ENCODE data around the gene IFRD2.
A peak's percentile ranks its signal among the peaks of the same experiment; 100 is the strongest.

Gene IFRD2

GRCh38 chr3:50325497-50326181, 33.4 kb upstream of the IFRD2 start:
- no peak for DNase-seq (ENCODE audit: low read depth)
- TF ChIP-seq MYC (IDR thresholded peaks at IDR 0.05; ENCODE audit: low read depth, low read length): no peak
- no peak for TF ChIP-seq CTCF (IDR thresholded peaks at IDR 0.05; ENCODE audit: low read depth, low read length)
- no peak for TF ChIP-seq POLR2A (IDR thresholded peaks at IDR 0.05; ENCODE audit: extremely low read depth, insufficient read length)
- no peak for TF ChIP-seq MAX (IDR thresholded peaks at IDR 0.05; ENCODE audit: low read depth, low read length)

GRCh38 chr3:50325113-50325480, 32.9 kb upstream of the IFRD2 start:
- no peak overlapping the region for H3K4me3 ChIP-seq (ENCODE audit: low read depth, low read length)
- TF ChIP-seq MAX (IDR thresholded peaks at IDR 0.05; ENCODE audit: low read depth, low read length): no peak
- TF ChIP-seq MYC (IDR thresholded peaks at IDR 0.05; ENCODE audit: low read depth, low read length): no peak
- TF ChIP-seq CTCF (IDR thresholded peaks at IDR 0.05; ENCODE audit: low read depth, low read length): no peak
- no peak for DNase-seq (ENCODE audit: low read depth)

More at GRCh38 chr3:50325497-50326181, 33.4 kb upstream of the IFRD2 start:
- H3K4me3 ChIP-seq (ENCODE audit: low read depth, low read length): no peak overlapping the region

GRCh38 chr3:50324351-50325112, 32.3 kb upstream of the IFRD2 start:
- TF ChIP-seq MAX (IDR thresholded peaks at IDR 0.05; ENCODE audit: low read depth, low read length) (peak; percentile 51), CTCF (IDR thresholded peaks at IDR 0.05; ENCODE audit: low read depth, low read length) (peak; percentile 84), MYC (IDR thresholded peaks at IDR 0.05; ENCODE audit: low read depth, low read length) (peak; percentile 30; the same call in 1 of the 2 replicates), POLR2A (IDR thresholded peaks at IDR 0.05; ENCODE audit: extremely low read depth, insufficient read length) (no peak)
- no peak overlapping the region for H3K4me3 ChIP-seq (ENCODE audit: low read depth, low read length)
- peak; percentile 80 for DNase-seq (ENCODE audit: low read depth)

- TF ChIP-seq MYC (IDR thresholded peaks at IDR 0.05; ENCODE audit: low read depth, low read length): no peak
- TF ChIP-seq CTCF (IDR thresholded peaks at IDR 0.05; ENCODE audit: low read depth, low read length): no peak
- no peak for TF ChIP-seq POLR2A (IDR thresholded peaks at IDR 0.05; ENCODE audit: extremely low read depth, insufficient read length)
- TF ChIP-seq MAX (IDR thresholded peaks at IDR 0.05; ENCODE audit: low read depth, low read length): no peak
- DNase-seq (ENCODE audit: low read depth): no peak
- H3K4me3 ChIP-seq (ENCODE audit: low read depth, low read length): no peak overlapping the region
Measured at GRCh38 chr3:50323614-50324199, 31.5 kb upstream of the IFRD2 start.

- no peak overlapping the region for H3K4me3 ChIP-seq (ENCODE audit: low read depth, low read length)
Measured at GRCh38 chr3:50323092-50323600, 30.9 kb upstream of the IFRD2 start.

More at GRCh38 chr3:50323092-50323600, 30.9 kb upstream of the IFRD2 start:
- TF ChIP-seq MAX (IDR thresholded peaks at IDR 0.05; ENCODE audit: low read depth, low read length): no peak
- no peak for TF ChIP-seq MYC (IDR thresholded peaks at IDR 0.05; ENCODE audit: low read depth, low read length)
- no peak for TF ChIP-seq POLR2A (IDR thresholded peaks at IDR 0.05; ENCODE audit: extremely low read depth, insufficient read length)
- TF ChIP-seq CTCF (IDR thresholded peaks at IDR 0.05; ENCODE audit: low read depth, low read length): no peak
- no peak for DNase-seq (ENCODE audit: low read depth)
